Measurements from ENCODE around the gene ZBTB21.

GRCh38 chr21:42051788-42052187 is 41.6 kb upstream of the ZBTB21 start:
- no peak for TF ChIP-seq ZFP30 (CRISPR knock-in tag; IDR thresholded peaks at IDR 0.05)
- TF ChIP-seq CREB5 (CRISPR knock-in tag; IDR thresholded peaks at IDR 0.05; ENCODE audit: low read depth) = no peak
